ENCODE results near the gene PTPN2. TPM values are rescaled to one million over a fixed set of nuclear protein-coding genes. Genes with fewer than 3 reads are reported as not detected.

Gene PTPN2
- total RNA-seq, 4 donors from 2014 or later = 33.7 to 60.5 (median 38.0) TPM

DNA sequence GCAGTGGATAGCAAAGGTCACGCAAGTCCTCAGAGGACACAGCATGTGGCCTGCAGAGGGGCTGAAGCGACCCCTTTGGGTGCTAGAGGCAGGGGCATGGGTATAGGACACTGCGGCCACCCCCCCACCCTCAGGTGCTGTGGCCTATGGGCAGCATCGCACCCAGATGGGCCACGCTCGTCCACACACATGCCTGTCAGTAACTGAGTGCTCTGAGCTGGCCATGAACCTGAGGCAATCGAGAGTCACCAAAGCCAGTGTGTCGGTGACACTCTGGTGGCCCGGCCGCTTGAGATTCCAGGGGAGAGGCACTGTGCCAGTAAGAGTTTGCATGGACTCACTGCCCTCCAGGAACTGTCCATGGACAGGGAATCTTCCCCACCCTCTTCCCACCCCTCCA lies 22.7 kb upstream of the PTPN2 start:
- TF ChIP-seq, protein P1, sequence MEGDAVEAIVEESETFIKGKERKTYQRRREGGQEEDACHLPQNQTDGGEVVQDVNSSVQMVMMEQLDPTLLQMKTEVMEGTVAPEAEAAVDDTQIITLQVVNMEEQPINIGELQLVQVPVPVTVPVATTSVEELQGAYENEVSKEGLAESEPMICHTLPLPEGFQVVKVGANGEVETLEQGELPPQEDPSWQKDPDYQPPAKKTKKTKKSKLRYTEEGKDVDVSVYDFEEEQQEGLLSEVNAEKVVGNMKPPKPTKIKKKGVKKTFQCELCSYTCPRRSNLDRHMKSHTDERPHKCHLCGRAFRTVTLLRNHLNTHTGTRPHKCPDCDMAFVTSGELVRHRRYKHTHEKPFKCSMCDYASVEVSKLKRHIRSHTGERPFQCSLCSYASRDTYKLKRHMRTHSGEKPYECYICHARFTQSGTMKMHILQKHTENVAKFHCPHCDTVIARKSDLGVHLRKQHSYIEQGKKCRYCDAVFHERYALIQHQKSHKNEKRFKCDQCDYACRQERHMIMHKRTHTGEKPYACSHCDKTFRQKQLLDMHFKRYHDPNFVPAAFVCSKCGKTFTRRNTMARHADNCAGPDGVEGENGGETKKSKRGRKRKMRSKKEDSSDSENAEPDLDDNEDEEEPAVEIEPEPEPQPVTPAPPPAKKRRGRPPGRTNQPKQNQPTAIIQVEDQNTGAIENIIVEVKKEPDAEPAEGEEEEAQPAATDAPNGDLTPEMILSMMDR (IDR thresholded peaks at IDR 0.05; ENCODE audit: low read depth) = no peak

DNA sequence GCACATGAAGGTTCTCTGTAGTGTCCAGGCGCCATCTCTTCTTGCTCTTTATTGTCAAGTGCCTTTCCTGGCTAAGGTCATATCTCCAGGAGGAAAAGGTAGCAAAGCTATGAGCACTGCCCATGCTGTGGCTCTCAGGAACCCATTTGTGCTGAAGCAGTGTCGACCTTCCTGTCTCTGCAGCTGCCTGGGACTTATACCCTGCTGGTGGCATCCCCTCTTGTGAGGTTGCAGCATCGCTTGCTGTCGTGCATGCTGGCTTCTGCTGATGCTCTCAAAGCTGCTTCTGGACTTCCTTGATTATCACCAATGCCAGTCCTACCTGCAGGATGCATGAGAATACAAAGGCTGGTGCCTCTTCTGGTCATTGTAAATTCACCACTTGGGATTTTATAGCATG lies 22.1 kb upstream of the PTPN2 start:
- TF ChIP-seq, protein P1 (IDR thresholded peaks at IDR 0.05; ENCODE audit: low read depth) = no peak

DNA sequence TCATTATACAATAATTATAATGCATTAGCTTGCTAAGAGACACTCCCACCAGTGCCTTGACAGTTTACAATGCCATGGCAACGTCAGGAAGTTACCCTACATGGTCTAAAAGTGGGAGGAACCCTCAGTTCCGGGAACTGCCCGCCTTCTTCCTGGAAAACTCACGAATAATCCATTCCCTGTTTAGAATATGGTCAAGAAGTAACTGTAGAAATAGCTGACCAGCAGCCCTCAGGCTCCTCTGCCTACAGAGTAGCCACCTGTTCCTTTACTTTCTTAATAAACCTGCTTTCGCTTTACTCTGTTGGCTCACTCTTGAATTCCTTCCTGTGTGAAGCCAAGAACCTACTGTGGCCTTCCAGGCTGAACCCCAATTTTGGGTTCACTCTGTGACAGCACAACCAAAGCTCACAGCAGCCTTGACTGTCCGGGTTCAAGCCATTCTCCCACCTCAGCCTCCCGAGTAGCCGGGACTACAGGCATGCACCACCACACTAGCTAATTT lies 20.0 kb upstream of the PTPN2 start:
- TF ChIP-seq, protein P1 (IDR thresholded peaks at IDR 0.05; ENCODE audit: low read depth) = no peak

DNA sequence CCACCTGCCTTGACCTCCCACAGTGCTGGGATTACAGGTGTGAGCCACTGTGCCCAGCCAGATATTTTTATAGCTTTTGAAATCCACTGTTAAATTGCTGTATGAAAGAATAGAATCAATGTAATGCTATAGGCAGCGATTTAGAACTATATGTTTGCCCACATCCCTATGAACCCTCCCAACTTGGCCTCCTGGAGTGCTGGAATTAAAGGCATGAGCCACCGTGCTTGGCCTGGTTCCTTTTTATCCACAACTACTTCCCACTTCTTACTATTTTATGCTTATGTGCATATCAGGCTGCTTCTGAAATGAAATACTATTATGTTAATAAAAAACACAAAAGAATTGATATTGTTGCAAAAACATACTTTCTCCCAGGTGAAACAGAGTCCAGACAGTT lies 11.6 kb upstream of the PTPN2 start:
- TF ChIP-seq, protein P1 (IDR thresholded peaks at IDR 0.05; ENCODE audit: low read depth) = no peak

DNA sequence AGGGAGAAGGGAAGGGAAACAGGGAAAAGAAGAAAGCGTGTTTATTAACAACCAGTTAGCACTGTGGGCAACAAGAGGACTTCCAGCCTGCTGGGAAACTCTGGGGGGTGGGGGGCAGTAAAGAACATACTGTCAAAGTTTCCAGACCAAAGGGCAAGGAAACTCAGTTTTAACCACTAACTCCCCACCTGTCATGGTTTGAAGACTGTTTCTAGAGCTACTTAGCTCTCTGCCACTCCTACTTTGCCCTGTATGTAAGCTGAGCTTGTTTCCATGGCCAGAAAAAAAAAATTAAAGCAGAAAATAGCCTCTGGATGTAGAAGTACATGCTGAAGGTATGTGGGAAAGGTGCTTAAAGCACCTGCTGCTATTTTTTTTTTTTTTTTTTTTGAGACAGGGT lies 11.0 kb upstream of the PTPN2 start:
- TF ChIP-seq, protein P1 (IDR thresholded peaks at IDR 0.05; ENCODE audit: low read depth) = no peak

DNA sequence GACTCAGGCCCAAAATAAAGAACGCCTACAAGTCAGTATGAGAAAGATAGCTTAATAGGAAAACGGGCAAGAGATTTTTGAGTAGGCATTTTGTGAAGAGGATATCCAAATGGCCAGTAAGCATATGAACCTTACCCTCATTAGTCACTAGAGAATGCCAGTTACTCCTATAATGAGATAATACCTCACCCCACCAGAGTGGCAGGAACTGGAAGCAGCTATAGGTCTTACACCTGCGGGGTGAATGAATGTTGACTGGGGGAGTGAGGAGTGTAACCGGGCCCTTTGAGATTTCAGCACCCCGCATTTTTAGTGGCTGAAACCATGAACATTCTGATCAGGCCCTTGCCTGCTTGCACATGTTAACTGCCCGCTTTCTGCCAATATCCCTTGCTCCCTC lies 7.5 kb upstream of the PTPN2 start:
- TF ChIP-seq, protein P1 (IDR thresholded peaks at IDR 0.05; ENCODE audit: low read depth) = no peak

DNA sequence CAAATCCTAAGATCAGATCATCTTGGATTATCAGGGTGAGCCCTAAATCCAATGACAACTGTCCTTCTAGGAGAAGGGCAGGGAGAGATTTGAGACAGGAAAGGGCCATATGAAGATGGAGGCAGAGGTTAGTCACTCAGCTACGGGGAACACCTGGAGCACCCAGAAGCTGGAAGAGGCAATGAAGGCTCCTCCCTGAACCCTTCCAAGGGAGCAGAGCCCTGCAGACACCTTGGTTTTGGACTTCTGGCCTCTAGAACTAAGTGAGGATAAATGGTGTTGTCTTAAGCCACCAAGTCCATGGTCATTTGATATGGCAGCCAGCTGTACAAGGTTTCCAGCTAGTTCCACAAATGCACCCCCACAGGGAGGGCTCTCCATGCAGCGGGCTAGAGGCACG lies 6.9 kb upstream of the PTPN2 start:
- TF ChIP-seq, protein P1 (IDR thresholded peaks at IDR 0.05; ENCODE audit: low read depth) = no peak

Measured in subcutaneous adipose tissue (tissue), 4 donors.